ENCODE data around the gene NFIB.

NFIB gene

GRCh38 chr9:14066831-14067230 lies 247.1 kb downstream of the NFIB start:
- H3K4me3 ChIP-seq (replicated peaks; ENCODE audit: low read depth, low read length), result no peak overlapping the region
- no peaks in the 10 kb centered on the region for H3K27me3 ChIP-seq (replicated peaks; ENCODE audit: control insufficient read depth, insufficient read depth, low read length)
- no peaks in the 10 kb centered on the region for H3K36me3 ChIP-seq (ENCODE audit: control insufficient read depth, insufficient read depth, low read length)
- no peak for TF ChIP-seq CTCF (IDR thresholded peaks at IDR 0.05; ENCODE audit: insufficient read depth, low read length, poor library complexity, severe bottlenecking)
- no peak for DNase-seq (ENCODE audit: extremely low read depth, insufficient read length)

DNA sequence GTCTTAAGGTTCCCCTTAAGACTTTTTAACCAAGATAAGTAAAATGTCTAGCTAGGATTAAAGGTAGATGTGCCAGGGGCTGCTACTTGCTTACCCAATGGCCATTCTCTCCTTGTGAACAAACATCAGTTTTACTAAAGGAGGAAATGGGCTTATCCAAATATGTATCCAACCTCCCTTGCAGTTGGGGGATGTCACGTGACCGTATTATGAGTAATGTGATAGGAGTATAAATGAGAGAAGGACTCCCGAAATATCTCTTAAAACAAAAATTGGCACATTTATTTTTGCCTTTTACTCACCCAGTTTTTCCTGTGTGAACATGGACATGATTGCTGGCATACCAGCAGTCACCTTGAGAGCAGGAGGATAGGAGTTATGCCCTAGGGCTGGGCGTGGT lies 247.9 kb downstream of the NFIB start:
- TF ChIP-seq CTCF (IDR thresholded peaks at IDR 0.05; ENCODE audit: insufficient read depth, low read length, poor library complexity, severe bottlenecking), result no peak
- H3K27me3 ChIP-seq (replicated peaks; ENCODE audit: control insufficient read depth, insufficient read depth, low read length), result no peaks in the 10 kb centered on the region
- no peaks in the 10 kb centered on the region for H3K36me3 ChIP-seq (ENCODE audit: control insufficient read depth, insufficient read depth, low read length)
- no peak for DNase-seq (ENCODE audit: extremely low read depth, insufficient read length)
- no peak overlapping the region for H3K4me3 ChIP-seq (replicated peaks; ENCODE audit: low read depth, low read length)

- no peaks in the 10 kb centered on the region for H3K27me3 ChIP-seq (replicated peaks; ENCODE audit: control insufficient read depth, insufficient read depth, low read length)
- H3K36me3 ChIP-seq (ENCODE audit: control insufficient read depth, insufficient read depth, low read length), result no peaks in the 10 kb centered on the region
- DNase-seq (ENCODE audit: extremely low read depth, insufficient read length), result no peak
- no peak for TF ChIP-seq CTCF (IDR thresholded peaks at IDR 0.05; ENCODE audit: insufficient read depth, low read length, poor library complexity, severe bottlenecking)
- H3K4me3 ChIP-seq (replicated peaks; ENCODE audit: low read depth, low read length), result no peak overlapping the region
Measured at GRCh38 chr9:14064940-14065339, 249.0 kb downstream of the NFIB start.

DNA sequence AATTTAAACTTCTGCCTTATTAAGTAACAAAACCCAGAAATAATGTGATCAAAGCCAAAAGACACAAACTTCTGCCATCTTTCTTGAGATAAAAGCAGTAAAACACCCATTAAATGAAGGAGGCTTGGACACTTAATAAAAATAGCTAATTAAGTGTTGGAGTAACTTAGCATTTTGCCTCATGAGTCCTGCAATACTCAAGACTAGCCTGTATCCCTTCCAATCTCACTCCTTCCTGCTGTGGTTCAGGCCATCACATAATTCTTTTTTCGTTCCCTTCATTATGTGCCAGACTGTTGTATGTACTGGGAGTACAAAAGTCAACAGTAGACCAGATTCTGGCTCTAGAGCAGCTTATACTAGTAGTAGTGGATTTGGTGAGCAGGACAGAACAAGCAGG lies 250.2 kb downstream of the NFIB start:
- no peaks in the 10 kb centered on the region for H3K36me3 ChIP-seq (ENCODE audit: control insufficient read depth, insufficient read depth, low read length)
- H3K27me3 ChIP-seq (replicated peaks; ENCODE audit: control insufficient read depth, insufficient read depth, low read length), result no peaks in the 10 kb centered on the region
- no peak for DNase-seq (ENCODE audit: extremely low read depth, insufficient read length)
- H3K4me3 ChIP-seq (replicated peaks; ENCODE audit: low read depth, low read length), result no peak overlapping the region
- no peak for TF ChIP-seq CTCF (IDR thresholded peaks at IDR 0.05; ENCODE audit: insufficient read depth, low read length, poor library complexity, severe bottlenecking)

- H3K4me3 ChIP-seq (replicated peaks; ENCODE audit: low read depth, low read length), result no peak overlapping the region
- H3K27me3 ChIP-seq (replicated peaks; ENCODE audit: control insufficient read depth, insufficient read depth, low read length), result no peaks in the 10 kb centered on the region
- no peak for DNase-seq (ENCODE audit: extremely low read depth, insufficient read length)
- H3K36me3 ChIP-seq (ENCODE audit: control insufficient read depth, insufficient read depth, low read length), result no peaks in the 10 kb centered on the region
- no peak for TF ChIP-seq CTCF (IDR thresholded peaks at IDR 0.05; ENCODE audit: insufficient read depth, low read length, poor library complexity, severe bottlenecking)
Measured at GRCh38 chr9:14062586-14063221, 251.2 kb downstream of the NFIB start.
